A549 (cell line): ENCODE measurements around the gene TPM4.

ENCODE experiments used
- CEBPB ChIP-seq, 2 experiments: fragments of >200 bp in 1 of 2; sonication (Bioruptor Twin) in 1 of 2; formaldehyde crosslinking in 1 of 2; IDR thresholded peaks; 2 replicates each; pipeline ENCODE4 v1.6.1; 2012 to 2016
- CHD4 ChIP-seq: fragments of 200-600 bp; sonication (generic); IDR thresholded peaks from 2 replicates; pipeline ENCODE4 v1.6.1; 2016; ENCODE audit warnings: antibody characterized with exemption, mild to moderate bottlenecking, borderline replicate concordance
- ESRRA ChIP-seq: fragments of 150-350 bp; IDR thresholded peaks from 2 replicates; pipeline ENCODE4 v1.6.1; 2014; ENCODE audit warnings: mild to moderate bottlenecking, low read length, borderline replicate concordance
- GATA3 ChIP-seq: IDR thresholded peaks from 2 replicates; pipeline ENCODE4 v1.6.1; 2012; ENCODE audit warnings: borderline replicate concordance
- KDM1A ChIP-seq: fragments of 200-600 bp; sonication (generic); IDR thresholded peaks from 2 replicates; pipeline ENCODE4 v1.6.1; 2016; ENCODE audit warnings: low read depth, mild to moderate bottlenecking
- NR3C1 ChIP-seq: fragments of >200 bp; sonication (Bioruptor Twin); formaldehyde crosslinking; IDR thresholded peaks from 3 replicates; pipeline ENCODE4 v1.6.1; 2017
- PHF8 ChIP-seq: fragments of 200-600 bp; sonication (generic); IDR thresholded peaks from 2 replicates; pipeline ENCODE4 v1.6.1; 2016; ENCODE audit warnings: low read depth, mild to moderate bottlenecking, antibody characterized with exemption, moderate library complexity, borderline replicate concordance
- POLR2A ChIP-seq: IDR thresholded peaks from 2 replicates; pipeline ENCODE4 v1.6.1; 2012; ENCODE audit warnings: mild to moderate bottlenecking, low read length
- RFX5 ChIP-seq: fragments of 450-650 bp; IDR thresholded peaks from 2 replicates; pipeline ENCODE4 v1.7.1; 2014; ENCODE audit warnings: antibody characterized with exemption, mild to moderate bottlenecking, moderate library complexity
- TF ChIP-seq, protein P1 (sequence below): fragments of >200 bp; sonication (Bioruptor Twin); formaldehyde crosslinking; IDR thresholded peaks from 3 replicates; pipeline ENCODE4 v1.5.1; 2016
- TF ChIP-seq, protein P2 (sequence below): fragments of 200-600 bp; sonication (generic); IDR thresholded peaks from 2 replicates; pipeline ENCODE4 v1.6.1; 2016; ENCODE audit warnings: antibody characterized with exemption, mild to moderate bottlenecking, moderate library complexity
- TF ChIP-seq, protein P3 (sequence below): IDR thresholded peaks from 2 replicates; pipeline ENCODE4 v1.6.1; 2012

DNA sequence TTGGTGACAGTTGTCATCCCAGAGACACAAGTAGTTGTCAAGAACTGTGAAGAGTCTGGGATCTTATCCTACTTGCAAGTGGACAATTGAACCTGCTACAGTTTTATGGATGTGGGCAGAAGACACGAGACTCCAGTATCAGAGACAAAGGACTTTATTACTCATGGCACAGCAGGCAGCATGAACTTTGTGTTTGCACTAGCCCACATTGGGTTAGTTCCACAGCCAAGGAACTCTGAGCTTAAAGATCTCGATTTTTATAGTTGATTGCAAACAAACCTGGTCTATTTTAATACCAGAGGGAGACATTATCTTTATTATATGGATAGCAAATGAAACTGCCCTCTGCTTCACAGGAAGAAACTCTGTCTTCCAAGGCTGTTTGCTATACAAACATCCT is 16.0 kb upstream of the TPM4 start:
- TF ChIP-seq RFX5: no peak
- TF ChIP-seq, protein P1, sequence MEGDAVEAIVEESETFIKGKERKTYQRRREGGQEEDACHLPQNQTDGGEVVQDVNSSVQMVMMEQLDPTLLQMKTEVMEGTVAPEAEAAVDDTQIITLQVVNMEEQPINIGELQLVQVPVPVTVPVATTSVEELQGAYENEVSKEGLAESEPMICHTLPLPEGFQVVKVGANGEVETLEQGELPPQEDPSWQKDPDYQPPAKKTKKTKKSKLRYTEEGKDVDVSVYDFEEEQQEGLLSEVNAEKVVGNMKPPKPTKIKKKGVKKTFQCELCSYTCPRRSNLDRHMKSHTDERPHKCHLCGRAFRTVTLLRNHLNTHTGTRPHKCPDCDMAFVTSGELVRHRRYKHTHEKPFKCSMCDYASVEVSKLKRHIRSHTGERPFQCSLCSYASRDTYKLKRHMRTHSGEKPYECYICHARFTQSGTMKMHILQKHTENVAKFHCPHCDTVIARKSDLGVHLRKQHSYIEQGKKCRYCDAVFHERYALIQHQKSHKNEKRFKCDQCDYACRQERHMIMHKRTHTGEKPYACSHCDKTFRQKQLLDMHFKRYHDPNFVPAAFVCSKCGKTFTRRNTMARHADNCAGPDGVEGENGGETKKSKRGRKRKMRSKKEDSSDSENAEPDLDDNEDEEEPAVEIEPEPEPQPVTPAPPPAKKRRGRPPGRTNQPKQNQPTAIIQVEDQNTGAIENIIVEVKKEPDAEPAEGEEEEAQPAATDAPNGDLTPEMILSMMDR: no peak
- no peak for TF ChIP-seq NR3C1
- TF ChIP-seq GATA3: no peak
- TF ChIP-seq, protein P2, sequence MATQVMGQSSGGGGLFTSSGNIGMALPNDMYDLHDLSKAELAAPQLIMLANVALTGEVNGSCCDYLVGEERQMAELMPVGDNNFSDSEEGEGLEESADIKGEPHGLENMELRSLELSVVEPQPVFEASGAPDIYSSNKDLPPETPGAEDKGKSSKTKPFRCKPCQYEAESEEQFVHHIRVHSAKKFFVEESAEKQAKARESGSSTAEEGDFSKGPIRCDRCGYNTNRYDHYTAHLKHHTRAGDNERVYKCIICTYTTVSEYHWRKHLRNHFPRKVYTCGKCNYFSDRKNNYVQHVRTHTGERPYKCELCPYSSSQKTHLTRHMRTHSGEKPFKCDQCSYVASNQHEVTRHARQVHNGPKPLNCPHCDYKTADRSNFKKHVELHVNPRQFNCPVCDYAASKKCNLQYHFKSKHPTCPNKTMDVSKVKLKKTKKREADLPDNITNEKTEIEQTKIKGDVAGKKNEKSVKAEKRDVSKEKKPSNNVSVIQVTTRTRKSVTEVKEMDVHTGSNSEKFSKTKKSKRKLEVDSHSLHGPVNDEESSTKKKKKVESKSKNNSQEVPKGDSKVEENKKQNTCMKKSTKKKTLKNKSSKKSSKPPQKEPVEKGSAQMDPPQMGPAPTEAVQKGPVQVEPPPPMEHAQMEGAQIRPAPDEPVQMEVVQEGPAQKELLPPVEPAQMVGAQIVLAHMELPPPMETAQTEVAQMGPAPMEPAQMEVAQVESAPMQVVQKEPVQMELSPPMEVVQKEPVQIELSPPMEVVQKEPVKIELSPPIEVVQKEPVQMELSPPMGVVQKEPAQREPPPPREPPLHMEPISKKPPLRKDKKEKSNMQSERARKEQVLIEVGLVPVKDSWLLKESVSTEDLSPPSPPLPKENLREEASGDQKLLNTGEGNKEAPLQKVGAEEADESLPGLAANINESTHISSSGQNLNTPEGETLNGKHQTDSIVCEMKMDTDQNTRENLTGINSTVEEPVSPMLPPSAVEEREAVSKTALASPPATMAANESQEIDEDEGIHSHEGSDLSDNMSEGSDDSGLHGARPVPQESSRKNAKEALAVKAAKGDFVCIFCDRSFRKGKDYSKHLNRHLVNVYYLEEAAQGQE: no peak
- no peak for TF ChIP-seq ESRRA
- no peak for TF ChIP-seq CEBPB (IDR thresholded peaks at IDR 0.05)
- TF ChIP-seq KDM1A: no peak
- no peak for TF ChIP-seq POLR2A
- no peak for TF ChIP-seq CHD4
- TF ChIP-seq, protein P3, sequence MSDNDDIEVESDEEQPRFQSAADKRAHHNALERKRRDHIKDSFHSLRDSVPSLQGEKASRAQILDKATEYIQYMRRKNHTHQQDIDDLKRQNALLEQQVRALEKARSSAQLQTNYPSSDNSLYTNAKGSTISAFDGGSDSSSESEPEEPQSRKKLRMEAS: no peak
- no peak for TF ChIP-seq PHF8
